Astrocyte of the cerebellum (primary cell): Measurements from ENCODE around the gene OFD1.

ENCODE experiments used
- DNase-seq: peaks from one replicate; pipeline ENCODE4 v3.0.0-alpha.2; 2011; ENCODE audit warnings: low read depth
- H3K4me3 ChIP-seq: 2 replicates; pipeline ENCODE4 v1.5.1; 2011; ENCODE audit warnings: mild to moderate bottlenecking, low read depth, low read length, moderate library complexity
- in situ Hi-C: cut with HindIII; loops from 2 replicates; pipeline ENCODE4 v1.10.0; 2017; ENCODE audit warnings: low sequenced_read_pairs
- TF ChIP-seq, protein P1 (sequence below): IDR thresholded peaks from 2 replicates; pipeline ENCODE4 v1.5.1; 2012; ENCODE audit warnings: low read length, low read depth, moderate library complexity, mild to moderate bottlenecking; ENCODE audit errors: missing control alignments

OFD1 gene

DNA sequence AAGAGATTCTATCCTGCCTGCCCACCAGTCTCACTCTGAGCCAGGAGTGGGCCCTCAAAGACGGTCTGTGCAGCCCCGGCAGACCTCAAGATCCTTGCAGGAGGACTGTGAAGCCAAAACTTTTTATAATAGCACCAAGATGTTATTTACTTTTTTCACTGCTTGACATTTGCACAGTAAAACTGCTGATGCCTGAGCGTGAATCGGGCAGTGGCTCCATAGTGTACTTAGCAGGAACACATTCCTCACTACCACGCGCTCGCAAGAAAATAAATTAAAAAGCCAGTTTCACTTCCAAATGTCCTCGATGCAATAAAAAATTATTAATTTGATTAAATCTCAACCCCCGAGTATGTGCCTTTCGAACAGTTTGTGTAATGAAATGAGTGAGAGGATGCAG, 59.9 kb downstream of the OFD1 start:
- TF ChIP-seq, protein P1, sequence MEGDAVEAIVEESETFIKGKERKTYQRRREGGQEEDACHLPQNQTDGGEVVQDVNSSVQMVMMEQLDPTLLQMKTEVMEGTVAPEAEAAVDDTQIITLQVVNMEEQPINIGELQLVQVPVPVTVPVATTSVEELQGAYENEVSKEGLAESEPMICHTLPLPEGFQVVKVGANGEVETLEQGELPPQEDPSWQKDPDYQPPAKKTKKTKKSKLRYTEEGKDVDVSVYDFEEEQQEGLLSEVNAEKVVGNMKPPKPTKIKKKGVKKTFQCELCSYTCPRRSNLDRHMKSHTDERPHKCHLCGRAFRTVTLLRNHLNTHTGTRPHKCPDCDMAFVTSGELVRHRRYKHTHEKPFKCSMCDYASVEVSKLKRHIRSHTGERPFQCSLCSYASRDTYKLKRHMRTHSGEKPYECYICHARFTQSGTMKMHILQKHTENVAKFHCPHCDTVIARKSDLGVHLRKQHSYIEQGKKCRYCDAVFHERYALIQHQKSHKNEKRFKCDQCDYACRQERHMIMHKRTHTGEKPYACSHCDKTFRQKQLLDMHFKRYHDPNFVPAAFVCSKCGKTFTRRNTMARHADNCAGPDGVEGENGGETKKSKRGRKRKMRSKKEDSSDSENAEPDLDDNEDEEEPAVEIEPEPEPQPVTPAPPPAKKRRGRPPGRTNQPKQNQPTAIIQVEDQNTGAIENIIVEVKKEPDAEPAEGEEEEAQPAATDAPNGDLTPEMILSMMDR: no peak
- DNase-seq: no peak
- in situ Hi-C loops: no loop called here
- no peak overlapping the region for H3K4me3 ChIP-seq

DNA sequence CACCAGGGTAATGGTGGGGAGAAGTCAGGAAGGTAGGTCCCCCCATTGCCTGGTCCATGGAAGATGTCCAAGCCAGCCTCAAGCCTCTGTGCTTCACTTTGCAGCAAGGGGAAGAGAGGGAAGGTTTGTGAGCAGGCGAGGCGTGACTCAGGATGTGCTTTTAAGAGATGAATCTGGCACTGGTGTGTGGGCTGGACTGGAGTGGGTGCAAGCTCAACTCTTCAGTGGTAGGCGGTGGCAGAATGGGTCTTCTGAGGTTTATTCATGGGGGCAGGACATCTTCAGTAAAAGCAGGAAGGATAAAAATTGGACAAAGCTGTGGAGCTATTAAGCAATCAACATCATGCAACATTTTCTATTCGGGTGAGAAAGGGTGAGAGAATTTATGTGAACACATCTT, 63.0 kb downstream of the OFD1 start:
- in situ Hi-C loops: no loop called here
- TF ChIP-seq, protein P1: no peak
- no peak overlapping the region for H3K4me3 ChIP-seq
- DNase-seq: no peak

GRCh38 chrX:13798184-13798583, 63.6 kb downstream of the OFD1 start:
- in situ Hi-C loops: no loop called here
- TF ChIP-seq, protein P1: no peak
- no peak overlapping the region for H3K4me3 ChIP-seq
- no peak for DNase-seq

DNA sequence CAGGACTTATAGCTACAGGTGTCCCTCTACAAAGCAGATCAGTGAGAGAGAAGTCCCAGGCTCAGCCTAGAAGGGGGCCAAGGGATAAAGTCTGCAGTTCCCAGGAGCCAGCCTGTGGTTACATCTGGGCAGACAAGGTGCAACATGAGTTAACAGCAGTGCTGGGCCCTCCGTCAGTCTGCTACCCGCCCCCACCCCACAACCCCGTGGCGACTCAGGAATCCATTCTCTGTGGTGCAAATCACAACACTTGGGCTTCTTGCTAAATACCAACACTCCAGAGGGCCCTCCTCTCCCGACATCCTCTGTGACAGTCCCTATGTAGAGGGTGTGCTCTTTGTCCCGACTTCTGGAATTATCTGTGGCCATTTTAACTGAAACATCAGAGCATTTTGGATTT, 68.6 kb downstream of the OFD1 start:
- DNase-seq: no peak
- TF ChIP-seq, protein P1: no peak
- in situ Hi-C loops: no loop called here
- H3K4me3 ChIP-seq: no peak overlapping the region

GRCh38 chrX:13805241-13805640, 70.7 kb downstream of the OFD1 start:
- DNase-seq: no peak
- in situ Hi-C loops: no loop called here
- TF ChIP-seq, protein P1: no peak

GRCh38 chrX:13808293-13808692, 73.7 kb downstream of the OFD1 start:
- TF ChIP-seq, protein P1: no peak
- no peak for DNase-seq
- in situ Hi-C loops: no loop called here
- no peak overlapping the region for H3K4me3 ChIP-seq

More at GRCh38 chrX:13805241-13805640, 70.7 kb downstream of the OFD1 start:
- no peak overlapping the region for H3K4me3 ChIP-seq

DNA sequence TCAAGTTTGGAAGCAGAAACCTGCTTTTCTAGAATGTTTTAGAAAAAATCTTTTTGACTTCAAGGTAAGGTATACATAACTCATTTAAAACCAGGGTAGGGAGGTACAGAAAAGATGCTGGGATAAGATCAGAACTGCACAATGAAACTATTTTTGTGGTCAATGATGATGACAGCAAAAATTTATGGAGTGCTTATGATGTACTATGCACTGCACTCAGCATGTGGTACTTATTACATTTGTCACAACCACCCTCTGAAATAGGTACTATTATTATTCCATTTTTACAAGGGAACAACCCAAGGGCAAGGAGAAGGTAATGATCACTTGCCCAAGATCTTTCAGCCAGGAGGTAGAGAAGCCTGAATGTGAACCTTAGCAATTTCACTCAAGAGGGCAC, 74.3 kb downstream of the OFD1 start:
- no peak for DNase-seq
- in situ Hi-C loops: no loop called here
- H3K4me3 ChIP-seq: no peak overlapping the region
- TF ChIP-seq, protein P1: no peak
